GM18858 (cell line): ENCODE data around the gene S100PBP.

Experiments used
- ATAC-seq: cut with Tn5 transposase; IDR thresholded peaks from one replicate; pipeline ENCODE4 v1.9.1; 2021; ENCODE audit not compliant: unreplicated experiment

Gene S100PBP

DNA sequence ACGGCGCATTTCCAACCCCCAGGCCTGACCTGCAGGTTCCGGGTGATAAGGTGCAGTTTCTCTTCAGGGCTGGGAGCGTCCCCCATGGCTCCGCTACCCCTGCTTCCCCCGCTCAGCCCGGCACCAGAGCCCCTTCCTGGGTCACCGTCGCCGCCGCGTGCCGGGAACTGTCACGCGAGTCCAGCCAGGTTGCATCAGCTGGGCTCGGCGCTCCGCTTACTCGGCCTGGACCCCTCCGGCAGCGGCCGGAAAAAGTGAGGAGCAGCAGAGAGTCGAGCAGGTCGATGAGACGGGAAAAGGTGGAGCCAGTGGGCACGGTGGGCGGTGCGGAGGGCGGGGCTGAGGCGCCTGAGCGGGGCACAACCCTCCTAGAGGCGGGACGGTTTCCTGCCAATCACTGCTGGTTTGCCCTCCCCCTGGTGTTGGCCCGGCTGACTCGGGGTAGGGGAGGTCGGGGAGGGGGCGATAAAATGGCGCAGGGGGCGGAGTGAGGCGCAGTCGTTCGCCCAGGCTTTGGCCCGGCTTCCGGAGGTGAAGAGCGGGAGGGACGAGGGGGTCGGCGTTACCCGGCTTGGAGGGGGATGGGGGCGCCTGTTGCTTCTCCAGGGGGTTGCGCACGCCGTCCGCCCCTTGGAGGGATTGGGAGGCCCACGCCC lies at the start of gene S100PBP, which contains the start of gene YARS1:
Gene S100PBP, plus strand, starts transcription at position 495 of the 656 bp plus-strand sequence. CDS start 8,447 bp downstream, outside the sequence.
Gene YARS1, minus strand, starts transcription at position 200 of the 656 bp plus-strand sequence. Its CDS starts 114 bp downstream, at position 86.
- peak; percentile 69 for ATAC-seq

DNA sequence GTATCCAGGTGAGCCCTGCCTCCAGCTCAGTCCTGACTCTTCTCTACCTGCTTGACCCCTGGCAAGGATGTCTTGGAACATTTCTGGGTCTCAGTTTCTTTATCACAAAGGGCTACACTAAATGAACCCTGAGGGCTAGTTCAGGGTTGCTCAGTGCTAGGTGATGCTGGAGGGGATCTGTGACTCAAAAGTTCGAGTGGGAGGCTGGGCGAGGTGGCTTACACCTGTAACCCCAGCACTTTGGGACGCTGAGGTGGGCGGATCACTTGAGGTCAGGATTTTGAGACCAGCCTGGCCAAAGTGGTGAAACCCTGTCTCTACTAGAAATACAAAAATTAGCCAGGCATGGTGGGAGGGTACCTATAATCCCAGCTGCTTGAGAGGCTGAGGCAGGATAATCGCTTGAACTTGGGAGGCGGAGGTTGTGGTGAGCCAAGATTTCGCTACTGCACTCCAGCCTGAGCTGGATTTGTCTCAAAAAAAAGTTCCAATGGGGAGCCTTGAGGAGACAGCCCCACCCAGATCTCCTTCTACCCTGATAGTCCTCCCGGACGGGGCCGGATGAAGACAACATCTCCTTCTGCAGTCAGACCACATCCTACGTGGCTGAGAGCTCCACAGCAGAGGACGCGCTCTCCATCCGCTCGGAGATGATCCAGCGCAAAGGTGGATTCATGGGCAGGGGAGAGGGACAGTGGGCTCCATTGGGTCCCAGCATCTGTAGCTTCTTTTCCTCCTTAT lies 49.2 kb upstream of the S100PBP start:
- no peak for ATAC-seq

DNA sequence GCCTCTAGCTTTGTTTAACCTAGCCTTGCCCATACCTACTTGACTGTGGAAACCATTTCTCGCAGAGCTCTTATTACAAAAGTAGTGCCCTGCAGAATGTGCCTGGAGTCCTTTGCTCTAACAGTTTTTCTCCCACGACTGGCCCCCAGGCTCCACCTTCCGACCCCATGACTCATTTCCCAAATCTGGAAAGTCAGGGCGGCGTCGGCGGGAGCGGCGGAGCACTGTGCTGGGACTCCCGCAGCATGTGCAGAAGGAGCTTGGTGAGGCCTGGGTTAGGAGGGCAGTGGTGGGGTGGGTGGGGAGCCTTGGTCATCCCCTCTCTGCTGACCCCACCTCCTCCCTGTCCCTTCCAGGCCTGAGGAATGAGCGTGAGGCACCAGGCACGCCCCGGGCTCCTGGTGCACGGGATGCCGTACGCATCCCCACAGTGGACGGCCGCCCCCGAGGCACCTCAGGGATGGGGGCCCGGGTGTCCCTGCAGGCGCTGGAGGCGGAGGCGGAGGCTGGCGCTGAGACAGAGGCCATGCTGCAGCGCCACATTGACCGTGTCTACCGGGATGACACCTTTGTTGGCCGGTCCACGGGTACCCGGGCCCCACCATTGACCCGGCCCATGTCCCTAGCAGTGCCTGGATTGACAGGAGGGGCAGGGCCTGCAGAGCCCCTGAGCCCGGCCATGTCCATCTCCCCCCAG lies 47.8 kb upstream of the S100PBP start:
- ATAC-seq: no peak

DNA sequence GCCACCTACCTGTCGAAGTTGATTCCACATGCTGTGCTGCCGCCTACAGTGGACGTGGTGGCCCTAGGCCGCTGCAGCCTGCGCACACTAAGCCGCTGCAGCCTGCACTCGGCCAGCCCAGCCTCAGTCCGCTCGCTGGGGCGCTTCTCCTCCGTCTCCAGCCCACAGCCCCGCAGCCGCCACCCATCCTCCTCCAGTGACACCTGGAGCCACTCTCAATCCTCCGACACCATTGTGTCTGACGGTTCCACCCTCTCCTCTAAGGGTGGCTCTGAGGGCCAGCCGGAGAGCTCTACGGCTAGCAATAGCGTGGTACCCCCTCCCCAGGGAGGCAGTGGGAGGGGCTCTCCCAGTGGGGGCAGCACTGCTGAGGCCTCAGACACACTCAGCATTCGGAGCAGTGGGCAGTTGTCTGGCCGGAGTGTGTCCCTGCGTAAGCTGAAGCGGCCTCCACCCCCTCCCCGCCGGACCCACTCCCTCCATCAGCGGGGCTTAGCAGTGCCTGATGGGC lies 47.2 kb upstream of the S100PBP start:
- no peak for ATAC-seq

DNA sequence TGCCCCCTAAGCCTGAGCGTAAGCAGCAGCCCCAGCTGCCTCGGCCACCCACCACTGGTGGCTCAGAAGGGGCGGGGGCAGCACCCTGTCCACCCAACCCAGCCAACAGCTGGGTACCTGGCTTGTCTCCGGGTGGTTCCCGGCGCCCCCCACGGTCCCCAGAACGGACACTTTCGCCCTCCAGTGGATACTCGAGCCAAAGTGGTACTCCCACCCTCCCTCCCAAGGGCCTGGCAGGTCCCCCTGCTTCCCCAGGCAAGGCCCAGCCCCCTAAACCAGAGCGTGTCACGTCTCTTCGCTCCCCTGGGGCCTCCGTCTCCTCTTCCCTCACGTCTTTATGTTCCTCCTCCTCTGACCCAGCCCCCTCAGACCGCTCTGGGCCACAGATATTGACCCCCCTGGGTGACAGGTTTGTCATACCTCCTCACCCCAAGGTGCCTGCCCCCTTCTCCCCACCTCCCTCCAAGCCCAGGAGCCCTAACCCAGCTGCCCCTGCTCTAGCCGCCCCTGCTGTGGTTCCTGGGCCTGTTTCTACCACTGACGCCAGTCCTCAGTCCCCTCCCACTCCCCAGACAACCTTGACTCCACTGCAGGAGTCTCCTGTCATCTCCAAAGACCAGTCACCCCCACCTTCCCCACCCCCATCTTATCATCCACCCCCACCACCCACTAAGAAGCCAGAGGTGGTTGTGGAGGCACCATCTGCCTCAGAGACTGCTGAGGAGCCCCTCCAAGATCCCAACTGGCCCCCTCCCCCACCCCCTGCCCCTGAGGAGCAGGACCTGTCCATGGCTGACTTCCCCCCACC lies 46.5 kb upstream of the S100PBP start:
- no peak for ATAC-seq

DNA sequence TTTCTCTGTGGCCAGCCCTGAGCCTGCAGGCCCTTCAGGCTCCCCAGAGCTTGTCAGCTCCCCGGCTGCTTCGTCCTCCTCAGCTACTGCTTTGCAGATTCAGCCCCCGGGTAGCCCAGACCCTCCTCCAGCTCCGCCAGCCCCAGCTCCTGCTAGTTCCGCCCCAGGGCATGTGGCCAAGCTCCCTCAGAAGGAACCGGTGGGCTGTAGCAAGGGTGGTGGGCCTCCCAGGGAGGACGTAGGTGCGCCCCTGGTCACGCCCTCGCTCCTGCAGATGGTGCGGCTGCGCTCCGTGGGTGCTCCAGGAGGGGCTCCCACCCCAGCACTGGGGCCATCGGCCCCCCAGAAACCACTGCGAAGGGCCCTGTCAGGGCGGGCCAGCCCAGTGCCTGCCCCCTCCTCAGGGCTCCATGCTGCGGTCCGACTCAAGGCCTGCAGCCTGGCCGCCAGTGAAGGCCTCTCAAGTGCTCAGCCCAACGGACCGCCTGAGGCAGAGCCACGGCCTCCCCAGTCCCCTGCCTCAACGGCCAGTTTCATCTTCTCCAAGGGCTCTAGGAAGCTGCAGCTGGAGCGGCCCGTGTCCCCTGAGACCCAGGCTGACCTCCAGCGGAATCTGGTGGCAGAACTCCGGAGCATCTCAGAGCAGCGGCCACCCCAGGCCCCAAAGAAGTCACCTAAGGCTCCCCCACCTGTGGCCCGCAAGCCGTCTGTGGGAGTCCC lies 45.7 kb upstream of the S100PBP start:
- no peak for ATAC-seq

DNA sequence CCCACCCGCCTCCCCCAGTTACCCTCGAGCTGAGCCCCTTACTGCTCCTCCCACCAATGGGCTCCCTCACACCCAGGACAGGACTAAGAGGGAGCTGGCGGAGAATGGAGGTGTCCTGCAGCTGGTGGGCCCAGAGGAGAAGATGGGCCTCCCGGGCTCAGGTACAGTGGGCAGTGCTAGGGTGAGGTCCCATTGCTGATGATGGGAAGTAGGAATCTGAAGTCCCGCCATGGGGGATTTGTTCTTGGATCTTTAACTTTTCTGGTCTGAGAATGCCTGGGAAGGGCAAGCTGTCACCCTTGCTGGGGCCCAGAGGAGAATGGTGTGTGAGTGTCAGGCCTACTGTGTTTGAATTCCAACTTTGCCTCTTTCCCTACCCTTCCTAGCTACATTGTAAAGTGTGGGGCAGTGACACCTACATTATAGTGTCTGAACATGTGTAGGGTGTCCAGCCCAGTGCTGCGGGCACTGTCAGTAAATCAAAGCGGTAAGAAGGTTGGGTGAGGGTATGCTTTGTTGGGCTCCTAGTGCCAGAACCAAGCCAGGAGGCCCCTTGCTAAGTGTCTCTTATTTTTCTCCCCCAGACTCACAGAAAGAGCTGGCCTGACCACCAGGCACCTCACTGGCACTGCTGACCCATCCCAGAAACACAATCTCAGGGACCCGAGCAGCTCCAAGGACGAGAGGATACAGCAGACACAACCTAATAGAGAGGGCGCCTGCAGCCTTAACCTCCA lies 45.0 kb upstream of the S100PBP start:
- ATAC-seq: no peak

DNA sequence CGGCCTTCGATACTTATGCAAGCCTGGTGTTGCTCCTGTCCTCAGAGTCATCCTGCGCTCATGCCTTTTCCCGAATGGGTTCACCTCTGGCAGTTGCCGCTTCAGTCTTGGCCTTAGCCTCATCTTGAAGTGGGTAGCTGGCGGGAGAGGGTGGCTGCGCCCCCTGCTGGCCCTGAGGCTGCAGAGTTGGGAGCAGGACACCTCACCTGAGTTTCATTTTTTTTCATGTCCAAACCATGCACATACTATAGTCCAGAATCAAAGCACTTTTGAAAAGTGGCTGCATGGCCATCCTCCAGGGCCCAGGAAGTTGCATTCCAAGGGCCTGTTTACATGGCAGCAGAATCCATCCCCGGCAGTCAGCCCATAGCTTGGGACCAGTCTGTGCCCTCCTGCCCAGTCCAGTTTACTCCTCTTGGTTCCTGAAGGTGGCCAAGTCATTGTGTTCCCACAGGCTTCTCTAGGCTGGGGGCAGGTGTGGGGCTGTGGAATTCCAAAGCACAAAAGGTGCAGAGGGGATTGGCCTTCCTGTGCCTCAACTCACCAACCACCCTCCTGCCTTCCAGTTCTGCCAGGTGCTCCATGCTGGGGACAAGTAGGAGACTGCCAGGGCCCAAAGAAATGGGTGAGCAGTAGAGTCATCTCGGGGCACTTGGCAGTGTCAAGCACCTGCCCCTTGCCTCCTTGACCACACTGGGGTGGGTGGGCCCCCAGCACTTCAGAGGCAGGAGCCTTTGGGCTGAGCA lies 44.3 kb upstream of the S100PBP start:
- ATAC-seq: no peak

DNA sequence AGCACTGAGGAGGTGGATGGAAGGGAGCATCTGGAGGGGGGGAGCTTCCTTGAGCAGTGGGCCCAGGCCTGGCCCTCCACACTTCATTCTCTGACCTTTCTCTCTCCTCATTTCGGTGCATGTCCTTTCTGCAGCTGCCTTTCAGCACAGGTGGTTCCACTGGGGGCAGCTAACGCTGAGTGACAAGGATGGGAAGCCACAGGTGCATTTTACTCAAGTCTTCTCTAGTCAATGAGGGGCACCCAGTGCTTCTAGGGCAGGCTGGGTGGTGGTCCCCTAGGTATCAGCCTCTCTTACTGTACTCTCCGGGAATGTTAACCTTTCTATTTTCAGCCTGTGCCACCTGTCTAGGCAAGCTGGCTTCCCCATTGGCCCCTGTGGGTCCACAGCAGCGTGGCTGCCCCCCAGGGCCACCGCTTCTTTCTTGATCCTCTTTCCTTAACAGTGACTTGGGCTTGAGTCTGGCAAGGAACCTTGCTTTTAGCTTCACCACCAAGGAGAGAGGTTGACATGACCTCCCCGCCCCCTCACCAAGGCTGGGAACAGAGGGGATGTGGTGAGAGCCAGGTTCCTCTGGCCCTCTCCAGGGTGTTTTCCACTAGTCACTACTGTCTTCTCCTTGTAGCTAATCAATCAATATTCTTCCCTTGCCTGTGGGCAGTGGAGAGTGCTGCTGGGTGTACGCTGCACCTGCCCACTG lies 43.5 kb upstream of the S100PBP start:
- no peak for ATAC-seq

DNA sequence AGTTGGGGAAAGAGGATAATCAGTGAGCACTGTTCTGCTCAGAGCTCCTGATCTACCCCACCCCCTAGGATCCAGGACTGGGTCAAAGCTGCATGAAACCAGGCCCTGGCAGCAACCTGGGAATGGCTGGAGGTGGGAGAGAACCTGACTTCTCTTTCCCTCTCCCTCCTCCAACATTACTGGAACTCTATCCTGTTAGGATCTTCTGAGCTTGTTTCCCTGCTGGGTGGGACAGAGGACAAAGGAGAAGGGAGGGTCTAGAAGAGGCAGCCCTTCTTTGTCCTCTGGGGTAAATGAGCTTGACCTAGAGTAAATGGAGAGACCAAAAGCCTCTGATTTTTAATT lies 43.0 kb upstream of the S100PBP start:
- no peak for ATAC-seq

DNA sequence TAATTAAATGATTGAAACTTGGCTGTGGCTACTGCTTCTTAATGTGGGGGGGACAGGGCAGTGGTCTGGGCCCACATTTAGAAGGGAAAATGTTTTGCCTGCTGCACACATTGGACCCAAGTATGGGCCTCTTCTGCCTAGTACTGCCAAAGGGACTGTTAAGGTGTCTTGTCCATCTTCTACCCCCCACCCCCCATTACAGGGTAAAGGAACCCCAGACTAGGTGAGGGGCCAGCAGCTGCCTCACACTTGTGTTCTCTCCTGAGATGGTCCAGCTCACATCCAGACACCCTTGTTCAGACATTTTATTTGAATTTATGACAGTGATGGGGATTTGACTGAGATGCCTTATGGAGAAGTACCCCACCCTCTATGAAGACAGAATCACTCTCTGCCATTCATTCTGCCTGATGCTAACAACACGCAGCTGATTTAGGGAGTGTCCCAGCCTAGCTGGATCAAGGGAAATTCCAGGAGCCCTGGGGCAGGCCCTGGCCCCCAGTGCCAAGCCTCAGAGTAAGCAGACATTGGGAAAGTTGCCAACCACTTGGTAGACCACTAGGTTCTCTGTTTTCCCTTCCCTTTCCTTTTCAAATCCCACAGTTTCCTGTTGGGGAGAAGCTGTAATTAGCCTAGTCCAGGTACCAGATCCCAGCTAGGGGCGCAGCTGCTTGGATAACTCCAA lies 42.4 kb upstream of the S100PBP start:
- no peak for ATAC-seq

DNA sequence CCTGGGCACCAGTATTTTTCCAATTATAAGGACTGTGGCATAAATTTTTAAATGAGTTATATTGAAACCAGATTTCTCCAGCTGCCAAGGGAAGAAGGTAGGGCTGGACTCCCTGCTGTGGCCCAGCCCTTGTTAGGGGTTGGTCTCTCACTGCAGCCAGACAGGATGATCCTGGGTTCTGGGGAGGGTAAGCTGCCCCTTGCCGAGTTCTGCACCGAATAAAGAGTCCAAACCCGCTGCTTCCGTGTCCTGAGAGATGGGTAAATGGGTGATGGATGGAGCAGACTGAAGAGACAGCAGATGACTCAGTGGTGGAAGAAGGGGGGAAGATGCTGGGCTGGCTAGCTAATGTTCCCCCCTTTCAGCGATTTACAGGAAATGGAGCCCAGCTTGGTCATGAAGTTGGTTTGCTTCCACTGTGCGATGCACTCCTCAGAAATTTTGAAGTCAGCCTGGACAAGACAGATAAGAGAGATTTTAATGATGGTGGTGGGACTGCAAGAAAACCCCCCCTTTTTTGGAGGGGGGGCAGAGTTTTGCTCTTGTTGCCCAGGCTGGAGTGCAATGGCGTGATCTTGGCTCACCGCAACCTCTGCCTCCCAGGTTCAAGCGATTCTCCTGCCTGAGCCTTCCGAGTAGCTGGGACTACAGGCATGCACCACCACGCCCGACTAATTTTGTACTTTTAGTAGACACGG lies 41.7 kb upstream of the S100PBP start:
- ATAC-seq: no peak

DNA sequence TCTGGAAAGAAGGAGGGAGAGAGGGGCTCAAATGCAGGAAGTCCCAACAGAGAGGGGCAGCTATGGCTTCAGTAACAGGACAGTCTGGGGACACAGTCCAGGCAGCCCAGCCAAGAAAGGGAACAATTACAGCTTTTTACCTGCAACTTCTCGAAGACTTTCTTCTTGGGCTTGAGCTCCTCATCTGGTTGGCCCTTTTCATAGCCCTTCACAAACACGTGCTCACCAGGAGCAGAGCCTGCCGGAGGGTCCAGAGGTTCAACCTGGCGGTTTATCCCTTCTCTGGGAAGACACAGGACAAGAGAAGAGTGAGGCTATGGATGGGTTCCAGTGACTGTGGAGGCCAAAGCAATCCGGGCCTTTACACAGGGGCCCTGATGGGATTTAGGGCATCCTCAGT lies 38.2 kb upstream of the S100PBP start:
- ATAC-seq: no peak

DNA sequence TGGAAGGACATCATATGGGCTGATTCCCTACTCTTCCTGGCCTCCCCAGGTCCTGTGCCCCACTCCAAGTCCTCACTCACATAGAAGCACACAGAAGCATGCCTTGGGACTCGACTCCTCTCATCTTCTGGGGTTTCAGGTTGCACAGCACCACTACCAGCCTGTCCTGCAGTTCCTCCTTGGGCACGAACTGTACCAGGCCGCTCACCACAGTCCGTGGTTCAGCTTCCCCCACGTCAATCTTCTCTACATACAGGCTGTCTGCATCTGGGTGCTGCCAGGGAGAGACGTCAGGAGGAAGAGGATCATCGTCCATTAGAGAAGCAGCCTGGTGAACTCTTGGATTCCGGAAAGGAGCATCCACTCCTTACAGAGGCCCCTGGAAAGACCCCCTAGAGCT lies 37.4 kb upstream of the S100PBP start:
- no peak for ATAC-seq

DNA sequence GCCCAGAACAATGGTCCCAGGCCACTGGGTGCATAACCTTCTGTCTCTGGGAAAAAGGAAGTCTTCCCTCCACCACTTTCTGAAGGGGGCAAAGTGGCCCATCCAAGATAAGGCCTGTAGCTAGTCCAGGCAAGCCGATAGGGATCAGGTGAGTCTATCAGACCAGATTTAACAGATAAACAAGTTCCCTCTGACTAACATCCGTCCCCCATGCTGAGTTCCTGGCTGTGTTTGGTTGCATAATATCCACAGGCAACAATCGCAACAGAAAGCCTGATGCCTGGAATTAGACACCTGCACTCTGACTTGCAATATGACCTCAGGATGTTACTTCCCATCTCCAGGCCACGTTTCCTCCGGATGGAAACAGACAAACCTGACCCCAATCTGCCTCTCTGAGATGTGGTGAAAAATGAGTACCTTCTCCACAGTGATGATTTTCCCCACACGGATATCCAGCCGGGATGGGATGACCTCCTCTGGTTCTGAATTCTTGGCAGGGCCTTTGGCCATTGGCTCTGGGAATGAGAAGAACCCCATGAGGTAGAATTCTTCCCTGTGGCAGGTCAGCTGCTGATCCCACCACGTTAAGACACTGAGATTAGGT lies 36.7 kb upstream of the S100PBP start:
- no peak for ATAC-seq

DNA sequence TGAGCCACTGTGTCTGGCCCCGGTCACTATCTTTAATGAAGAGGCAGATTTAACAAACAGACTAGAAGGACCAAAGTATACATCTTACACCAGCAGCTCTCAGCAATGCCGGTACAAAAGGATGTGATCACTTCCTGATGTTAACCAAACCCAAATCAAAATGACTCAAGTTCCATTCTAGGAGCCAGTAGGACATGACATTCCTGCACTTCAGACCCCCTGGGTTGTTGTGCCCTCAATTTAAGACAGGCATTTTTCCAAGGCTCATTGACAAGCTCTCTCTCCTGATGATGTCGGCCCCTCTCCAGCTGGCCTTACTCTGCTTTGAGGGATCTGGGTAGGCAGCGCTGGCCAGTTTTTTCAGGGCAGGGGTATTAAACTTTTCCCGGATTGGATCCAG lies 35.4 kb upstream of the S100PBP start:
- no peak for ATAC-seq

DNA sequence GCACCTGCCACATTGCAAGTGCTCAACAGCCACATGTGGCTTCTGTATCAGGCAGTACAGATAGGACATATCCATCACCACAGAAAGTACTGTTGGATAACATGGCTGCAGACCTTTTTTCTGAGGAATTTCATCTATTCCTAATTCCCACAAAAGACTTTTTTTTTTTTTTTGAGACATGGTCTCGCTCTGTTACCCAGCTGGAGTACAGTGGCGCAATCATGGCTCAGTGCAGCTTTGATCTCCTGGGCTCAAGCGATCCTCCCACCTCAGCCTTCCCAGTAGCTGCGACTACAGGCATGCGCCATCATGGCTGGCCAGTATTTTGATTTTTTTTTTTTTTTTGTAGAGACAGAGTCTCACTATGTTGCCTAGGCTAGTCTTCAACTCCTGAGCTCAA lies 33.6 kb upstream of the S100PBP start:
- ATAC-seq: no peak
